HG03442 (cell line): ENCODE measurements around the gene IPO4.

Source experiments
- ATAC-seq: cut with Tn5 transposase; IDR thresholded peaks from one replicate; pipeline ENCODE4 v1.9.1; 2021; ENCODE audit warnings: mild to moderate bottlenecking, moderate library complexity; ENCODE audit not compliant: unreplicated experiment

Gene IPO4

DNA sequence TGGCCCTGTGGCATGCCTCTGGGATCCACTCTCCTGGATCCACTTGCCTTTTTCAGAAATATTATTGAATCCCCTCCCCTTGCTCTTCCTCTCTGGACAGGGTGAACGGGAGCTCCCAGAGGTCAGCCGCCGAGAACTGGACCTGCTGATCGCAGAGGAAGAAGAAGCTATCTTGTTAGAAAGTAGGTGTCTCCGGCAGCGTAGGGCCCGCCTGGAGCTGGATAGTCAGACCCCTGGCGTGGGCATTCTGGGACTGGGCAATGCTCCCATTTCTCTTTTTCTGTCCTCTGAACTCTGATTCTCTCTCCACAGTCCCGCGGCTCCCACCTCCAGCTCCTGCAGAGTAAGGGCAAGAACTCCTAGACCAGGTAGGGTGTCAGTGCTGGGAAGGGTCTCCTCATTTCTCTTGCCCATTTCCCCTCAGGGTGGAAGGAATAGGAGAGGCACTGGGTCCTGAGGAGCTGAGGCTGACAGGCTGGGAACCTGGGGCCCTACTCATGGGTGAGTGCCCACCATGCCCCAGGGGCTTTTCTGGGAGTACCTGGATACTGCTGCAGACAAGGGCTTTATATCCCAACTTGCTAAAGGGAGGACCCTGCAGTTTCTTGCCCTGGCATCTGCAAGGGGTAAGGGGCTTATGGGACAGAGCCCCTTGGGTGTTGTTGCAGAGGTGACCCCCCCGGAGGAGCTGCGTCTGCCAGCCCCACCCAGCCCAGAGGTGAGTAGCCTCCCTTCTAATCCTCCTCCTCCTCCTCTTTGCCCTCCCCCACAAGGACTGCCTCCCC, 11.4 kb downstream of the IPO4 start:
- no peak for ATAC-seq

DNA sequence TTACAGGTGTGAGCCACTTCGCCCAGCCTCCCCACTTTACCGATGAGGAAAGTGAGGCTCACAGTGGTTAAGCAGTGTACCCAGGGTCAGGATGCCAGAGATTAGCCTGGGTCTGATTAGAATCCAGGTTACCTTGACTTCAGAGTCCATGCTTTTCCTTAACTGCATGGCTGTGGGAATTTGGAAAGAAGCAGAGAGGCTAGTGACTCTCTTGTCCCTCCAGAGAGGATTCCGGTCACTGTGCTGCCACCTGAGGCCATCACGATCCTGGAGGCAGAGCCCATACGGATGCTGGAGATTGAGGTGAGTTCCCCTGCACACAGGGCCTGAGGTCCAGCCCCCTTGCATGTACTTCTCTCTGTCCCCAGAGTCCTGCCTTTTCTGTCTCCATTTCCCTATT, 12.0 kb downstream of the IPO4 start:
- ATAC-seq: no peak

DNA sequence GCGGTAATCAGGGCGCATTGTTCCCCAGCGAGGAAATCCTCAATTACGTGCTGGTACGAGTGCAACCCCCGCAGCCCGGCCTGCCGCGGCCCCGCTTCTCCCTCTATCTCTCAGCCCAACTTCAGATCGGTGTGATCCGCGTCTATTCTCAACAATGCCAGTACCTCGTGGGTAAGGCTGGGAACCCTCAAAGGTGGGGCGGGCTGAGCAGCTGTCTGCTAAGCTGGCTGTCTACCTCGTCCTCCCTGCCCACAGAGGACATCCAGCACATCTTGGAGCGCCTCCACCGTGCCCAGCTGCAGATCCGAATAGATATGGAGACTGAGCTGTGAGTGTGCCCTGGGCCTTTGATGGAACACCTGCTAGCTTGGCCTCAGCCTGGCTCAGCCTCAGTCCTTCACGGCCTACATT, 15.7 kb downstream of the IPO4 start:
- no peak for ATAC-seq

DNA sequence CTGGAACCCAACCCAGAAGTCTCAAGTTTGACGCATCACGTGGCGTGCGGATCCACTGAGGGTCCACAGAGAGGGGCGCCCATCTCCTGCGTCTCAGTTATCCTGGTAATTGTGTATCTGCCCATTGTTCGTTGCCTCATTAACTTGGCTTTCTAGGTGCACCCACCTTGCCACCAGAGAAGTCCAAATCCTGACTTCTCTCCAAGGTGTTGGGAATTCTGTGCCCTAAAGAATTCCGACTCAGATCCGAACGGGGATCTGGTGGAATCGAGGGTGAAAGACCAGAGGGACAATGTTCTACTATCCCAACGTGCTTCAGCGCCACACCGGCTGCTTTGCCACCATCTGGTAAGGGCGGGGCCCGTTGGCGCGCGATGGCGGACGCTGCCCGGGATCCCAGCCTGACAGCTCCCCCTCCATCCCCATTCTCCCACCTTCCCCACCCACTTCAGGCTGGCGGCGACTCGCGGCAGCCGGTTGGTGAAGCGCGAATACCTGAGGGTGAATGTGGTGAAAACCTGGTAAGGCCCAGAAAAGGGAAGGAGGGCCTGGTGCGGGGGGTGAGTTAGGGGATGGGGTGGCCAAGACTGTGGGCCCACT, 16.3 kb downstream of the IPO4 start:
- ATAC-seq: no peak

GRCh38 chr14:24171422-24172260, 17.0 kb downstream of the IPO4 start, which contains the start of gene REC8:
REC8 (plus strand) TSS chr14:24172080; CDS start chr14:24172553, 473 bp downstream.
- peak; percentile 84 for ATAC-seq

DNA sequence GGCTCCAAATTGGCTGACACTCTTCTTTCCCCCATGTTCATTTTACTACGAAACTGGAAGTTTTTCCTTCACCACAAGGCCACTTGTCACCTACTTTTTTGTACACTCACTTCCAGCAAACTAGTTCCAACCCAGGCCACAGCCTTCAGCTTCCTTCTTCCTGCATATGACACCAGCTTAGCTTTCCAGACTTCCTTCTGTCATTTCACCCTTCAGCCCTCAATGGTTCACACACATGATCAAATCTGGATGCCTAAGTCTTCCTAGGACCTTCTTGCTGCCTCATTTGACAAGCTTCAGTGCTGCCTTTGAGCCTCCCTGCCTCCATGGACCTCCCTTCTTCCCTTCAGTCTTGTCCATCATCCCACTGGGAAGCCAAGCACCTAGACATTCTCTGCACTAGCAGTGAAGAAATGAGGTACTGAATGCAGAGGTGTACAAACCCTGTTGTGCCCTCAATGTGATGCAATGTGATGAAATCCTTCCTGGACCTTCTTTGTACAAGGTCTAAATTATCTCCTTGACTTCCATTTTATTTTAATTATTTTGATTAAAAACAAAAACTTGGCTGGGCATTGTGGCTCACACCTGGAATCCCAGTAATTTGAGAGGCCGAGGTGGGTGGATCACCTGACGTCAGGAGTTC, 21.0 kb downstream of the IPO4 start:
- ATAC-seq: no peak

DNA sequence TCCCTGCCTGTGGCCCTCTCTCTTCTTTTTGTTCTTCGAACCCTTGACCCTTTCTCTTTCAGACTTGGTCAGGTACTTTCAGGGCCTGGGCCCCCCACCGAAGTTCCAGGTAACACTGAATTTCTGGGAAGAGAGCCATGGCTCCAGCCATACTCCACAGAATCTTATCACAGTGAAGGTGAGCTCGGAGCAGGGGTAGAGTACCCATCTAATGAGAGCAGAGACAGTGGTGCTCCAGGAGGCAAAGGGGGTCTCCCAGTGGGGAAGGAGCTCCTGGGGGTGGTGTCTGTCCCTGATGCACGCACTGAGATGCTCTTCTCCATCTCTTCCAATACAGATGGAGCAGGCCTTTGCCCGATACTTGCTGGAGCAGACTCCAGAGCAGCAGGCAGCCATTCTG, 22.8 kb downstream of the IPO4 start:
- ATAC-seq: no peak

GRCh38 chr14:24164518-24164991, 24.1 kb downstream of the IPO4 start:
- no peak for ATAC-seq

DNA sequence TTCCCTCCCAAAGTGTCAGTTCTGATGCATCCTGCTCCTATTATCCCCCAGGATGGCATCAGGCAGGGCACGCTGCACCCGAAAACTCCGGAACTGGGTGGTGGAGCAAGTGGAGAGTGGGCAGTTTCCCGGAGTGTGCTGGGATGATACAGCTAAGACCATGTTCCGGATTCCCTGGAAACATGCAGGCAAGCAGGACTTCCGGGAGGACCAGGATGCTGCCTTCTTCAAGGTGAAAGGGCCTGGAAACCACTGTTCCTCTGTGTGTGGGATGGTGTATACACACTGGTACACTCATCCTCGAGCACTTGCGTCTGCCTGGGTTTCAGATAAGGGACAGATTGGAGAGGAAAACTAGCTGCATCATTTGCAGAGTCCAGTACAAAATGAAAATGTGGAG, 26.5 kb downstream of the IPO4 start:
- no peak for ATAC-seq

- peak; percentile 79 for ATAC-seq
Measured at GRCh38 chr14:24160850-24161804, 27.5 kb downstream of the IPO4 start, which contains the start of gene IRF9. IRF9 (plus strand) TSS chr14:24161265; CDS start chr14:24162145, 880 bp downstream.

- no peak for ATAC-seq
Measured at GRCh38 chr14:24160499-24160849, 28.1 kb downstream of the IPO4 start.

DNA sequence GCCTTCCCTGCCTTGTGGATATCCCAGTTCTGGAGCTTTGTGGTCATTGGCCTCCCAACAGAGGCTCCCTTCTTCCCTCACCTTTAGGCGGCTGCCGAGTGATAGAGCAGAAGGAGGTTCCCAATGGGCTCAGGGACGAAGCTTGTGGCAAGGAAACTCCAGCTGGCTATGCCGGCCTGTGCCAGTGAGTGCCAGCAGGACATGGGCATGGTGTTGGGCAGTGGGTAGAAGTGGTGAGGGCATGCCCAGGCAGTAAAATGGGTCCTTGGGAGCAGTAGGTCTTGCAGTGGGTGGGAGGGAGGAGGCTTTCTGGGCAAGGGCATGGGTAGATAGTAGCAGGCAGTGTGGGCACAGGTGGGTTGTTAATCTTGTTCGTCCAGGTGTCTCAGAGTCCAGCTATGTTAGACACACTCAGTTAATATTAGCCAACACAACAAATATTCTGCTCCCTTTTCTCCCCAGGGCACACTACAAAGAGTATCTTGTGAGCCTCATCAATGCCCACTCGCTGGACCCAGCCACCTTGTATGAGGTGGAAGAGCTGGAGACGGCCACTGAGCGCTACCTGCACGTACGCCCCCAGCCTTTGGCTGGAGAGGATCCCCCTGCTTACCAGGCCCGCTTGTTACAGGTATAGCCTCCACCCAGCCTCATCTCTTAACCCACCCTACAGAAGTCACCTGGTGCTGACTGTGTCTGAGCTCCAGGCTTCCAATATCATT, 28.7 kb downstream of the IPO4 start:
- no peak for ATAC-seq

- ATAC-seq: no peak
Measured at GRCh38 chr14:24157331-24157730, 31.3 kb downstream of the IPO4 start.

DNA sequence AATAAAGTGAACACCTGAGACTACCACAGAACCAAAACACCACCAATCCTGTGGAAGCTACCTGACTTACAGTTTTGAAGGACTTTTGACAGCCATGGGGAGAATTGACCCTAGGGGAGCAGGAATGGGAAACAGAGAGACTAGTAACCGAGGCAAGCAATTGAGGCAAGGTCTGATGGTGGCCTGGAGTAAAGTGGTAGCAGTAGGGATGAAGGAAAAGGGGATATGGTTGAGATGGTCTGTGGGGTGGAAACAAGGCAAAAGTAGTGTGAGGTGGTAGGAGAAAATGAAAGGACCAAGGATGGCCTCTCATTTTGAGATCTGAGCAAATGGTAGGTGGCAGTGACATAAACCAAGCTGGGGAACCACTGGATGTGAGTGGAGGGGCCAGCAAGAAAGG, 31.8 kb downstream of the IPO4 start:
- no peak for ATAC-seq

DNA sequence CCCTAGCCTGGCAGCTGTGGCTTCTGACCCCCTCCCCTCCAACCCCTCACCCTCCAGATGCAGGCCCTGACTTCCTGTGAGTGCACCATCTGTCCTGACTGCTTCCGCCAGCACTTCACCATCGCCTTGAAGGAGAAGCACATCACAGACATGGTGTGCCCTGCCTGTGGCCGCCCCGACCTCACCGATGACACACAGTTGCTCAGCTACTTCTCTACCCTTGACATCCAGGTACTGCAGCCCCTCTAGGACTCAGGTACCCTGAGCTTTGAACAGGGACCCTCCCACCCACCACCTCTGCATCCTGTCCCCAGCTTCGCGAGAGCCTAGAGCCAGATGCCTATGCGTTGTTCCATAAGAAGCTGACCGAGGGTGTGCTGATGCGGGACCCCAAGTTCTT, 33.5 kb downstream of the IPO4 start:
- no peak for ATAC-seq

DNA sequence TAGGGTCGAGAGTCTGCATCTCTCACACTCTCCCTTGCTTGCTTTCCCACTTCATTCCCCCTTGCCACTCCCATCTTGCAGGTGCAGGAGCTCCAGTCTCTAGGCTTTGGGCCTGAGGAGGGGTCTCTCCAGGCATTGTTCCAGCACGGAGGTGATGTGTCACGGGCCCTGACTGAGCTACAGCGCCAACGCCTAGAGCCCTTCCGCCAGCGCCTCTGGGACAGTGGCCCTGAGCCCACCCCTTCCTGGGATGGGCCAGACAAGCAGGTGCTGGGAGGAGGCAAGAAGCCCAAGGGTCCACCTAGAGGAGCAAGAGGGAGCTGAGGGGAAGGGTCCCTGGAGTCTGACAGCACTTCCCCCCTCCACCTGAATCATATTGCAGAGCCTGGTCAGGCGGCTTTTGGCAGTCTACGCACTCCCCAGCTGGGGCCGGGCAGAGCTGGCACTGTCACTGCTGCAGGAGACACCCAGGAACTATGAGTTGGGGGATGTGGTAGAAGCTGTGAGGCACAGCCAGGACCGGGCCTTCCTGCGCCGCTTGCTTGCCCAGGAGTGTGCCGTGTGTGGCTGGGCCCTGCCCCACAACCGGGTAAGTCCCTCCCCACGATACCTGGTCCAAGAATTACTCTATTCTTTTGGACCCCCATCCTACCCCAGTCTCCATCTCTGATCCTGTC, 37.1 kb downstream of the IPO4 start:
- ATAC-seq: no peak

DNA sequence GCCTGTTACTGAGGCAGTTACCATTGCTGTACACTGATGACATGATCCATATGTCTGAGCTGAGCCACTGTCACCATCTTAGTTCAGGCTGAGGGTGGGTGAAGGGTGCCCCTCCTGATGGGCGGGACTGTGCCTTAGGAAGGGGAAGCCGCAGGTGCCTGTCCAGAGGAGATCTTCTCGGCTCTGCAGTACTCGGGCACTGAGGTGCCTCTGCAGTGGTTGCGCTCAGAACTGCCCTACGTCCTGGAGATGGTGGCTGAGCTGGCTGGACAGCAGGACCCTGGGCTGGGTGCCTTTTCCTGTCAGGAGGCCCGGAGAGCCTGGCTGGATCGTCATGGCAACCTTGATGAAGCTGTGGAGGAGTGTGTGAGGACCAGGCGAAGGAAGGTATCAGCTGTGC, 37.6 kb downstream of the IPO4 start:
- no peak for ATAC-seq

DNA sequence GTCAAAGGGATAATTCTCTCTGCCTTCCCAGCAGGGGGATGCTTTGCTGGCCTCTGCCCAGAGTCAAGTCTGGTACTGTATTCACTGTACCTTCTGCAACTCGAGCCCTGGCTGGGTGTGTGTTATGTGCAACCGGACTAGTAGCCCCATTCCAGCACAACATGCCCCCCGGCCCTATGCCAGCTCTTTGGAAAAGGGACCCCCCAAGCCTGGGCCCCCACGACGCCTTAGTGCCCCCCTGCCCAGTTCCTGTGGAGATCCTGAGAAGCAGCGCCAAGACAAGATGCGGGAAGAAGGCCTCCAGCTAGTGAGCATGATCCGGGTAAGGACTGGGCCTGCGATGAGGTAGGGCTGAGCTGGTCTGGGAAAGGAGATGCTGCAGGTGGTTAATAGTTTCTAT, 38.0 kb downstream of the IPO4 start:
- ATAC-seq: no peak

- ATAC-seq: no peak
Measured at GRCh38 chr14:24150061-24150460, 38.6 kb downstream of the IPO4 start.
